BLaER1 treated with 17β-estradiol and CSF1 and Interleukin-3, amounts not matched to agents 10 nM and 100 nM (cell line): ENCODE measurements around the gene JMJD1C.
"Not testable (repeated sequence)": the region's sequence is repeated elsewhere in the genome, so short reads cannot be mapped to it uniquely, and the experiment has no call there.

Source experiments
- H3K27ac ChIP-seq, 11 experiments: shearing (Covaris generic); formaldehyde crosslinking; 2 replicates each; pipeline ENCODE4 v1.8.1; 2022
- H3K27me3 ChIP-seq, 11 experiments: shearing (Covaris generic); formaldehyde crosslinking; 2 replicates each; pipeline ENCODE4 v1.8.1; 2022
- H3K36me3 ChIP-seq, 11 experiments: shearing (Covaris generic); formaldehyde crosslinking; 2 replicates each; pipeline ENCODE4 v1.8.1; 2022
- H3K4me1 ChIP-seq, 10 experiments: shearing (Covaris generic); formaldehyde crosslinking; 2 replicates each; pipeline ENCODE4 v1.8.1; 2022
- H3K4me2 ChIP-seq, 11 experiments: shearing (Covaris generic); formaldehyde crosslinking; 2 replicates each; pipeline ENCODE4 v1.8.1; 2022
- H3K4me3 ChIP-seq, 10 experiments: shearing (Covaris generic); formaldehyde crosslinking; 2 replicates each; pipeline ENCODE4 v1.8.1; 2022
- H3K9ac ChIP-seq, 11 experiments: shearing (Covaris generic); formaldehyde crosslinking; 2 replicates each; pipeline ENCODE4 v1.8.1; 2022
- H3K9me3 ChIP-seq, 11 experiments: shearing (Covaris generic); formaldehyde crosslinking; replicated peaks in 1 of 11; 2 replicates each; pipeline ENCODE4 v1.8.1; 2022
- H4K20me1 ChIP-seq, 11 experiments: shearing (Covaris generic); formaldehyde crosslinking; 2 replicates each; pipeline ENCODE4 v1.8.1; 2022
- Cebpa-rat ChIP-seq, 11 experiments: shearing (Covaris generic); IDR thresholded peaks; 2 replicates each; pipeline ENCODE4 v1.8.1; 2022

JMJD1C gene

GRCh38 chr10:63382066-63382465 lies 83.7 kb downstream of the JMJD1C start:
- H3K9ac ChIP-seq: no peak overlapping the region
- peaks cover 0 to 10% (median 5%) of the 10 kb centered on the region in 10 experiments; a peak in 6 of 20 replicates for H3K4me1 ChIP-seq
- H4K20me1 ChIP-seq: peaks cover 10 to 67% (median 43%) of the 10 kb centered on the region in 11 experiments; a peak in 20 of 22 replicates
- H3K27ac ChIP-seq: no peak overlapping the region
- TF ChIP-seq Cebpa-rat (IDR thresholded peaks at IDR 0.05): no peak
- H3K4me2 ChIP-seq: no peak overlapping the region
- H3K27me3 ChIP-seq: no peaks in the 10 kb centered on the region
- H3K36me3 ChIP-seq: peaks cover 8 to 31% (median 22%) of the 10 kb centered on the region in 11 experiments
- H3K9me3 ChIP-seq: peaks cover 0 to 15% (median 5%) of the 10 kb centered on the region in 11 experiments; a peak in 10 of 22 replicates
- no peak overlapping the region for H3K4me3 ChIP-seq

GRCh38 chr10:63377305-63377661 lies 88.5 kb downstream of the JMJD1C start:
- not testable (repeated sequence) for H3K4me2 ChIP-seq
- peaks cover 17 to 55% (median 29%) of the 10 kb centered on the region in 11 experiments for H3K36me3 ChIP-seq

GRCh38 chr10:63376560-63377304 lies 89.0 kb downstream of the JMJD1C start:
- no peak overlapping the region for H3K9ac ChIP-seq
- H3K27me3 ChIP-seq: no peaks in the 10 kb centered on the region
- H4K20me1 ChIP-seq: peaks cover 0 to 36% (median 7%) of the 10 kb centered on the region in 11 experiments; a peak in 11 of 22 replicates
- H3K4me2 ChIP-seq: no peak overlapping the region; a peak in 1 of 22 replicates
- no peak for TF ChIP-seq Cebpa-rat (IDR thresholded peaks at IDR 0.05)
- H3K9me3 ChIP-seq: peaks cover 0 to 4% (median 0%) of the 10 kb centered on the region in 11 experiments; a peak in 2 of 22 replicates
- H3K36me3 ChIP-seq: peaks cover 17 to 55% (median 29%) of the 10 kb centered on the region in 11 experiments
- H3K4me1 ChIP-seq: peaks cover 0 to 14% (median 8%) of the 10 kb centered on the region in 10 experiments; a peak in 11 of 20 replicates
- H3K27ac ChIP-seq: no peak overlapping the region
- H3K4me3 ChIP-seq: no peak overlapping the region

More at GRCh38 chr10:63377305-63377661, 88.5 kb downstream of the JMJD1C start:
- Histone ChIP-seq H3K4me1 (peaks cover 0 to 14% (median 7%) of the 10 kb centered on the region in 10 experiments; a peak in 11 of 20 replicates), H4K20me1 (peaks cover 0 to 40% (median 11%) of the 10 kb centered on the region in 11 experiments; a peak in 11 of 22 replicates)
- H3K9ac ChIP-seq, H3K9me3 ChIP-seq, H3K27ac ChIP-seq, H3K27me3 ChIP-seq, H3K4me3 ChIP-seq: not testable (repeated sequence)

GRCh38 chr10:63375859-63376258 lies 89.9 kb downstream of the JMJD1C start:
- H3K27me3 ChIP-seq: no peaks in the 10 kb centered on the region
- no peak overlapping the region for H3K27ac ChIP-seq
- no peak overlapping the region for H3K4me2 ChIP-seq
- H3K9ac ChIP-seq: no peak overlapping the region
- H3K36me3 ChIP-seq: peaks cover 17 to 55% (median 29%) of the 10 kb centered on the region in 11 experiments
- peaks cover 0 to 12% (median 8%) of the 10 kb centered on the region in 10 experiments; a peak in 11 of 20 replicates for H3K4me1 ChIP-seq
- H4K20me1 ChIP-seq: peaks cover 0 to 27% (median 5%) of the 10 kb centered on the region in 11 experiments; a peak in 9 of 22 replicates
- peaks cover 0 to 3% (median 0%) of the 10 kb centered on the region in 11 experiments; a peak in 1 of 22 replicates for H3K9me3 ChIP-seq
- H3K4me3 ChIP-seq: no peak overlapping the region
- TF ChIP-seq Cebpa-rat (IDR thresholded peaks at IDR 0.05): no peak

GRCh38 chr10:63375458-63375857 lies 90.3 kb downstream of the JMJD1C start:
- peaks cover 17 to 52% (median 29%) of the 10 kb centered on the region in 11 experiments for H3K36me3 ChIP-seq
- H4K20me1 ChIP-seq: peaks cover 0 to 23% (median 5%) of the 10 kb centered on the region in 11 experiments; a peak in 8 of 22 replicates
- peaks cover 0 to 8% (median 7%) of the 10 kb centered on the region in 10 experiments; a peak in 9 of 20 replicates for H3K4me1 ChIP-seq
- H3K4me2 ChIP-seq: no peak overlapping the region
- H3K27ac ChIP-seq: no peak overlapping the region
- H3K4me3 ChIP-seq: no peak overlapping the region
- no peaks in the 10 kb centered on the region for H3K27me3 ChIP-seq
- TF ChIP-seq Cebpa-rat (IDR thresholded peaks at IDR 0.05): no peak
- no peak overlapping the region for H3K9ac ChIP-seq
- peaks cover 0 to 3% (median 0%) of the 10 kb centered on the region in 11 experiments; a peak in 1 of 22 replicates for H3K9me3 ChIP-seq

GRCh38 chr10:63374991-63375390 lies 90.8 kb downstream of the JMJD1C start:
- TF ChIP-seq Cebpa-rat (IDR thresholded peaks at IDR 0.05): no peak
- Histone ChIP-seq H3K27ac (no peak overlapping the region), H3K4me2 (no peak overlapping the region), H3K27me3 (no peaks in the 10 kb centered on the region), H4K20me1 (peaks cover 0 to 21% (median 5%) of the 10 kb centered on the region in 11 experiments; a peak in 8 of 22 replicates), H3K4me1 (peaks cover 0 to 8% (median 7%) of the 10 kb centered on the region in 10 experiments; a peak in 8 of 20 replicates), H3K36me3 (peaks cover 14 to 47% (median 24%) of the 10 kb centered on the region in 11 experiments), H3K9me3 (peaks cover 0 to 3% (median 0%) of the 10 kb centered on the region in 11 experiments; a peak in 1 of 22 replicates), H3K9ac (no peak overlapping the region), H3K4me3 (no peak overlapping the region)

GRCh38 chr10:63373176-63373575 lies 92.6 kb downstream of the JMJD1C start:
- no peaks in the 10 kb centered on the region for H3K27me3 ChIP-seq
- H3K4me1 ChIP-seq: peaks cover 9 to 22% (median 18%) of the 10 kb centered on the region in 10 experiments; a peak in 19 of 20 replicates
- H3K36me3 ChIP-seq: peaks cover 9 to 38% (median 18%) of the 10 kb centered on the region in 11 experiments; a peak in 19 of 22 replicates
- H4K20me1 ChIP-seq: peaks cover 0 to 21% (median 6%) of the 10 kb centered on the region in 11 experiments; a peak in 8 of 22 replicates
- peaks cover 0 to 3% (median 0%) of the 10 kb centered on the region in 11 experiments; a peak in 1 of 22 replicates for H3K9me3 ChIP-seq
- no peak overlapping the region for H3K4me3 ChIP-seq
- H3K27ac ChIP-seq: no peak overlapping the region
- no peak overlapping the region for H3K9ac ChIP-seq
- no peak for TF ChIP-seq Cebpa-rat (IDR thresholded peaks at IDR 0.05)
- H3K4me2 ChIP-seq: peak overlapping the region in 2 of 11 experiments; percentile 6 to 33; a peak in 2 of 22 replicates

- no peak overlapping the region for H3K27ac ChIP-seq
- H3K4me3 ChIP-seq: no peak overlapping the region
- peak overlapping the region in 6 of 11 experiments; percentile 17 to 62 (median 56); a peak in 8 of 22 replicates for H3K4me2 ChIP-seq
- peaks cover 0 to 26% (median 6%) of the 10 kb centered on the region in 11 experiments; a peak in 8 of 22 replicates for H4K20me1 ChIP-seq
- no peak for TF ChIP-seq Cebpa-rat (IDR thresholded peaks at IDR 0.05)
- H3K4me1 ChIP-seq: peaks cover 9 to 22% (median 14%) of the 10 kb centered on the region in 10 experiments; a peak in 19 of 20 replicates
- 0 out of 22 replicates have a peak, but pooled peaks cover 0 to 3% (median 0%) of the 10 kb centered on the region in 11 experiments for H3K9me3 ChIP-seq
- H3K9ac ChIP-seq: no peak overlapping the region
- no peaks in the 10 kb centered on the region for H3K27me3 ChIP-seq
- peaks cover 0 to 14% (median 3%) of the 10 kb centered on the region in 11 experiments; a peak in 6 of 22 replicates for H3K36me3 ChIP-seq
These were observed 96.1 kb downstream of the JMJD1C start for GRCh38 chr10:63369711-63370110.

GRCh38 chr10:63368365-63368764 lies 97.4 kb downstream of the JMJD1C start:
- Histone ChIP-seq H3K36me3 (peaks cover 0 to 17% (median 5%) of the 10 kb centered on the region in 11 experiments; a peak in 7 of 22 replicates), H3K9ac (no peak overlapping the region), H3K4me3 (no peak overlapping the region), H3K27me3 (no peaks in the 10 kb centered on the region), H3K27ac (no peak overlapping the region), H3K4me2 (no peak overlapping the region), H3K4me1 (peaks cover 9 to 22% (median 14%) of the 10 kb centered on the region in 10 experiments; a peak in 19 of 20 replicates), H4K20me1 (peaks cover 0 to 22% (median 5%) of the 10 kb centered on the region in 11 experiments; a peak in 8 of 22 replicates), H3K9me3 (no peaks in the 10 kb centered on the region)
- TF ChIP-seq Cebpa-rat (IDR thresholded peaks at IDR 0.05): no peak
